Pancreas (tissue), 10 donors: ENCODE data around the gene SPRR1B. TPM values are rescaled to one million over a fixed set of nuclear protein-coding genes. Genes with fewer than 3 reads are reported as not detected.

Experiments
- ATAC-seq, 4 donors: fragments of 200-7000 bp; cut with Tn5 transposase; one replicate each; pipeline versions ENCODE4 v1.8.0 to v1.9.1; 2020; ENCODE audit warnings: mild to moderate bottlenecking in 4 of 4, moderate library complexity in 4 of 4
- DNase-seq, 6 donors: peaks; one replicate each; pipeline ENCODE4 v3.0.0-alpha.2; 2020
- FAIRE-seq: peaks from 2 replicates; lab custom pipeline; 2012; peaks lifted over from hg19 to GRCh38; lab: Jason Lieb, UNC
- H3K27ac ChIP-seq, 4 donors: fragments of 200-600 bp; sonication (generic); 1 replicate in 3 of 4; 2 replicates in 1 of 4; pipeline versions ENCODE4 v1.5.0 to v1.8.0; 2020
- H3K27me3 ChIP-seq, 4 donors: fragments of 200-600 bp; one replicate each; pipeline ENCODE4 v1.8.0; 2021
- H3K36me3 ChIP-seq, 3 donors: fragments of 200-600 bp; sonication (generic) in 1 of 3; one replicate each; pipeline versions ENCODE4 v1.5.0 to v1.8.0; 2020 to 2021
- H3K4me1 ChIP-seq, 3 donors: fragments of 200-600 bp; one replicate each; pipeline ENCODE4 v1.8.0; 2021
- H3K4me3 ChIP-seq, 4 donors: fragments of 200-600 bp; sonication (generic) in 2 of 4; one replicate each; pipeline versions ENCODE4 v1.5.0 to v1.8.0; 2020 to 2021
- H3K9me3 ChIP-seq, 4 donors: fragments of 200-600 bp; one replicate each; pipeline ENCODE4 v1.8.0; 2021
- WGBS, 2 donors: extraction: QIAGEN DNeasy Blood & Tissue Kit; methylation state at CpG; one replicate each; pipeline ENCODE4 v1.1.7; 2013; 5-methylcytosine and 5-hydroxymethylcytosine counted together
- intact Hi-C, 3 donors: fragments of 100-400 bp; cut with DNase I; formaldehyde crosslinking; loops; one replicate each; pipeline versions ENCODE4 v1.11.1 to v1.14.2; 2022
- polyA plus RNA-seq, 2 donors: library from polyadenylated mRNA; stranded (reverse); fragments of 200-250 nt; gene quantifications; one replicate each; pipeline ENCODE4 v1.2.3, GENCODE V29; 2013
- total RNA-seq, 6 donors: library from RNA; stranded (reverse); fragmentation: NEBNext Ultra II Directional in 4 of 6; extraction: Animal tissue kit (Norgen Biotek cat#: 25700) in 4 of 6; gene quantifications; one replicate each; pipeline versions ENCODE4 v1.2.1 to v1.2.4, GENCODE V29; 2021 to 2023
- TF ChIP-seq, protein P1 (sequence below), 4 donors: fragments of 200-600 bp; sonication (generic) in 3 of 4; IDR thresholded peaks; one replicate each; pipeline versions ENCODE4 v1.5.0 to v1.8.0; 2021; ENCODE audit warnings: antibody characterized with exemption in 4 of 4
- donor health status: healthy with polysubstance abuse.
- donor health status: DM: no; HTN: no; CAD: no; lungs with moderate emphysema.
- donor health status: DM: no; HTN: no; CAD: no.
- donor health status: control.
- donor health status: control.
- donor health status: Bipolar disorder and iron deficiency.
- donor health status: DM: yes; HTN: yes; CAD: no.
- donor health status: DM: no; HTN: no; CAD: no.
- donor health status: DM: no; HTN: no; CAD: no.
- donor health status: DM: yes; HTN: yes; CAD: no.

The SPRR1B gene, protein sequence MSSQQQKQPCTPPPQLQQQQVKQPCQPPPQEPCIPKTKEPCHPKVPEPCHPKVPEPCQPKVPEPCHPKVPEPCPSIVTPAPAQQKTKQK
- total RNA-seq (not detected), polyA plus RNA-seq (under 1 TPM in 1 of 2 donors, not detected in 1; 0.65 TPM)

DNA sequence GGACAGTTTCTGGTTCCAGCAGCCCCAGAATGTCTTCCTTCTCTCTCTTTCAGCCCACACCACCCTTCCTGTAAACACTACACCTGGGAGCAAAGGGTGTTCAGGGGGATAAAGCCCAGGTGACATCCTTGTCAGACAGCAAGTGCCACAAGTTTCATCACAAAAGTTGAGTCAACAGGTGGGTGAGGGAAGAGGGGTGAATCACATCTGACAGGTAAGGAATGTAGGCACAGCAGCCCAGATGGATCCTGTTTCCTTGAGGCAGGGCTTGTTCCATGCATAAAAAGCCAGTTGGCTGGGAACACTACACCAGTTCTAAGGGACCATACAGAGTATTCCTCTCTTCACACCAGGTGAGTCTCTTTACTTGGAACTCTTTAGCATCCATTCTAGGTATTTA is at the start of gene SPRR1B:
Gene SPRR1B, plus strand, starts transcription at position 309 of the 400 bp plus-strand sequence. CDS start 1,143 bp downstream, outside the sequence.
- H3K27ac ChIP-seq = no peak within 1 kb of the TSS
- intact Hi-C loops = no loop called here
- ATAC-seq (no peak), FAIRE-seq (no peak), DNase-seq (no peak)
- H3K27me3 ChIP-seq = no peaks in the 10 kb centered on the region
- no peaks in the 10 kb centered on the region for H3K9me3 ChIP-seq
- H3K4me1 ChIP-seq = no peaks in the 10 kb centered on the region
- H3K36me3 ChIP-seq = no peaks in the 10 kb centered on the region
- TF ChIP-seq, protein P1, sequence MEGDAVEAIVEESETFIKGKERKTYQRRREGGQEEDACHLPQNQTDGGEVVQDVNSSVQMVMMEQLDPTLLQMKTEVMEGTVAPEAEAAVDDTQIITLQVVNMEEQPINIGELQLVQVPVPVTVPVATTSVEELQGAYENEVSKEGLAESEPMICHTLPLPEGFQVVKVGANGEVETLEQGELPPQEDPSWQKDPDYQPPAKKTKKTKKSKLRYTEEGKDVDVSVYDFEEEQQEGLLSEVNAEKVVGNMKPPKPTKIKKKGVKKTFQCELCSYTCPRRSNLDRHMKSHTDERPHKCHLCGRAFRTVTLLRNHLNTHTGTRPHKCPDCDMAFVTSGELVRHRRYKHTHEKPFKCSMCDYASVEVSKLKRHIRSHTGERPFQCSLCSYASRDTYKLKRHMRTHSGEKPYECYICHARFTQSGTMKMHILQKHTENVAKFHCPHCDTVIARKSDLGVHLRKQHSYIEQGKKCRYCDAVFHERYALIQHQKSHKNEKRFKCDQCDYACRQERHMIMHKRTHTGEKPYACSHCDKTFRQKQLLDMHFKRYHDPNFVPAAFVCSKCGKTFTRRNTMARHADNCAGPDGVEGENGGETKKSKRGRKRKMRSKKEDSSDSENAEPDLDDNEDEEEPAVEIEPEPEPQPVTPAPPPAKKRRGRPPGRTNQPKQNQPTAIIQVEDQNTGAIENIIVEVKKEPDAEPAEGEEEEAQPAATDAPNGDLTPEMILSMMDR (IDR thresholded peaks at IDR 0.05) = no peak
- H3K4me3 ChIP-seq = no peak within 1 kb of the TSS

DNA sequence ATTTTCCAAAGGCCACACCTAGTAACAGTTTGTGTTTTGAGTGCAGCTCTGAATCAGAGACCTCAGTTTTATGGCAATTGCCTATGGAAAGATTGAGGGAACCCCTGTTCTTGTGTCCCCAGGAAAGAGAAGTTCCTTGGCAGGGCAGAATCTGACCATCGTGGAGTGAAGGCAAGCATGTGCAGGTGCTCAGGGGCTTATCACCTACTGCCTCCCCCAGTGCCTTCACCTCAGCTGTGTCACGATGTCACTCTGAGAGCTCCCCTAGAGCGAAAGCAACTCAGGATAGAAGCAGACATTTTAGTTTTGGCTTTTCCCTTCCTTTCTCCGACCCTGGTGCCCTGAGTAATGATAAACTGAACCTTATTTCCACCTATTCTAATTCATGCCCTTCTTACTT is 48.9 kb upstream of the SPRR1B start:
- Histone ChIP-seq H3K27me3 (no peaks in the 10 kb centered on the region), H3K27ac (no peak overlapping the region), H3K36me3 (no peaks in the 10 kb centered on the region), H3K9me3 (no peaks in the 10 kb centered on the region), H3K4me1 (no peaks in the 10 kb centered on the region), H3K4me3 (no peak overlapping the region)
- TF ChIP-seq, protein P1 (IDR thresholded peaks at IDR 0.05) = no peak
- ATAC-seq (no peak), FAIRE-seq (no peak), DNase-seq (no peak)
- intact Hi-C loops = no loop called here
- WGBS, 2 donors = 86 to 88% methylated on average over 4 of the region's 4 CpGs

DNA sequence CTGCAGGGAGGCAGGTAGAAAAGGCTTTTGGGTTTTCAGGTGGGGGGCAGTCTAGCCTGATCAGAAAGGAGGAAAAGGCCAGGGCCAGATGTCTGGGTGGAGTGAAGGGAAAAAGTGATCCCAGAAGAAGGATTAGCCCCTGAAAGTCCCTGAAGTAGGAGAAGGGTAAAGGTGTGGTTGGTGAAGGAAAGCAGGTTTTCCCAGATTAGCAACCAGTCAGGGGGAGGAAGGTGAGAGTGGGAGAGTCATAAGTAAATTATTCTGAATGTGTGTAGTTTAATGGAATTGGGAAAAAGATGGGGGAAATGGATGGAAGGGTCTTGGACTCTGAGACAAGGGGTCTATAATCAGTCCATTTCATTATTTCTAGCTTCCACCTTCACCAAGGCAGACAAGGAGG is 47.8 kb upstream of the SPRR1B start:
- Histone ChIP-seq H3K9me3 (no peaks in the 10 kb centered on the region), H3K4me3 (no peak overlapping the region), H3K27ac (no peak overlapping the region), H3K27me3 (no peaks in the 10 kb centered on the region), H3K36me3 (no peaks in the 10 kb centered on the region), H3K4me1 (no peaks in the 10 kb centered on the region)
- no peak for ATAC-seq
- no peak for FAIRE-seq
- no peak for DNase-seq
- intact Hi-C loops = no loop called here
- TF ChIP-seq, protein P1 (IDR thresholded peaks at IDR 0.05) = no peak

GRCh38 chr1:152983743-152984142 is 47.3 kb upstream of the SPRR1B start, which contains the start of gene SPRR1A:
Gene SPRR1A (plus strand): TSS chr1:152984081. CDS start chr1:152985231, 1,150 bp downstream.
- Histone ChIP-seq H3K27me3 (no peaks in the 10 kb centered on the region), H3K4me3 (no peak within 1 kb of the TSS), H3K4me1 (no peaks in the 10 kb centered on the region), H3K27ac (no peak within 1 kb of the TSS), H3K9me3 (no peaks in the 10 kb centered on the region), H3K36me3 (no peaks in the 10 kb centered on the region)
- intact Hi-C loops = no loop called here
- ATAC-seq (peak in 1 of 4 donors; percentile 32), DNase-seq (no peak), FAIRE-seq (no peak)
- TF ChIP-seq, protein P1 (IDR thresholded peaks at IDR 0.05) = no peak
- WGBS, 2 donors = 77 to 85% methylated on average over 3 of the region's 3 CpGs

DNA sequence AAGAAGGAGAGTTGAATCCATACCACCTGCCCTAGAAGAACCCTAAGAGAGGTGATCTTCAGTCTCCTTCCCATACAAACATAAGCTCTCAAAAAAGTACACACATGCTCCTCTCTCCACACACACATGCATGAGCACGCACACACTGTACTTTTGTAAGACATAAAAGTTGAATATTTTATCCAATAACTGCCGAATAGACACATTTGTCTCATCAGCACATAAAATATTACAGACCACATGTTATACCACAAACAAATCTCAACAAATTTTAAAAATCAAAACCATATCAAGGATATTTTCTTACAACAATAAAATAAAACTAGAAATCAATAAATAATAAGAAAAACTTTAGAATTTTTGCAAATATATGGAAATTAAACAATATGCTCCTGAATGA is 44.4 kb upstream of the SPRR1B start:
- FAIRE-seq (no peak), ATAC-seq (no peak), DNase-seq (no peak)
- Histone ChIP-seq H3K27me3 (no peaks in the 10 kb centered on the region), H3K4me1 (no peaks in the 10 kb centered on the region), H3K4me3 (no peak overlapping the region), H3K36me3 (no peaks in the 10 kb centered on the region), H3K9me3 (no peaks in the 10 kb centered on the region), H3K27ac (no peak overlapping the region)
- TF ChIP-seq, protein P1 (IDR thresholded peaks at IDR 0.05) = no peak
- intact Hi-C loops = no loop called here
- WGBS, 2 donors = 76 to 80% methylated on average over 2 of the region's 2 CpGs
